NOMO-1 treated with dmso at 0.1 percent for 144 hours (cell line): Measurements from ENCODE around the gene SIX5.
"Not testable (repeated sequence)": the region's sequence is repeated elsewhere in the genome, so short reads cannot be mapped to it uniquely, and the experiment has no call there.

Experiments
- DNase-seq: peaks from one replicate; lab custom pipeline; 2025; ENCODE audit not compliant: unreplicated experiment; lab: John Stamatoyannopoulos, UW

SIX5 gene

DNA sequence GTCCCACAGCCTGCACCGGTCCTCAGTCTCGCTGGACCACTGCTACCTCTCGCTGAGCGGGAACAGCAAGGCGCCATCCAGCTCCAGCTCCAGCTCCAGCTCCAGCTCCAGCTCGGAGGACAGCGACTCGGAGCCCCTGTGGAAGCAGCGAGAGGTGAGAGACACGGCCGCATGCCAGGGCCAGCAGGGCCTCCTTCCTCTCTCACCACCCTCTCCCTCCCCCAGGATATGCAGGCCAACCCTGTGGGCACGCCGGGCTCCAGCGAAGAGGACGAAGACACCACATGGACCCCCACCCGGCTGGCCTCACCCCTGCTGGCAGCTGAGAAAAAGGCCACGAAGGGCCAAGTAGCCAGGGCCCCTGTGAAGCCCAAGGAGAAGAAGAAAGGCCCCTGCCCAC is 7.3 kb downstream of the SIX5 start:
- DNase-seq, result no peak

DNA sequence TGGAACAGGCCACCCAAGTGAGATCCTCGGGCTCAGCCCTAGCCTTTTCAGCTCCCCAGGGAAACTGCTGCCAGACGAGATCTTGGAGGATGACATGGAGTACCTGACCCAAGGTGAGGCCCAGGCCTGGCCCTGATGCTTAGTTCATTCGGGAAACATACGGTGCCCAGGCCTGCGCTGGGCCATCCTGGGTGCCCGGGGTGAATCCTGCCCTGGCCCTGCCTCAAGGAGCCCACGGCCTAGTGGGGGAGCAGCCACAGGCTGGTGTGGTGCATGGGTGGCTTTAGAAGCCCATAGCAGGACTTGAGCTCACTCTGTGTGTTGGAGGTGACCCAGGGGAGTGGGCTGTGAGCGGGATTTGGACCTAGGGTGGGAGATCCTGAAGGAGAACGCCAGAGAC is 10.1 kb downstream of the SIX5 start:
- no peak for DNase-seq

GRCh38 chr19:45757695-45758094 is 11.4 kb downstream of the SIX5 start:
- DNase-seq, result no peak

- DNase-seq, result no peak
These were observed 14.7 kb downstream of the SIX5 start for GRCh38 chr19:45754323-45754722.

- no peak for DNase-seq
These were observed 15.5 kb downstream of the SIX5 start for GRCh38 chr19:45753548-45753947.

GRCh38 chr19:45752639-45753038 is 16.4 kb downstream of the SIX5 start:
- no peak for DNase-seq

GRCh38 chr19:45751483-45751882 is 17.6 kb downstream of the SIX5 start:
- DNase-seq, result not testable (repeated sequence)

DNA sequence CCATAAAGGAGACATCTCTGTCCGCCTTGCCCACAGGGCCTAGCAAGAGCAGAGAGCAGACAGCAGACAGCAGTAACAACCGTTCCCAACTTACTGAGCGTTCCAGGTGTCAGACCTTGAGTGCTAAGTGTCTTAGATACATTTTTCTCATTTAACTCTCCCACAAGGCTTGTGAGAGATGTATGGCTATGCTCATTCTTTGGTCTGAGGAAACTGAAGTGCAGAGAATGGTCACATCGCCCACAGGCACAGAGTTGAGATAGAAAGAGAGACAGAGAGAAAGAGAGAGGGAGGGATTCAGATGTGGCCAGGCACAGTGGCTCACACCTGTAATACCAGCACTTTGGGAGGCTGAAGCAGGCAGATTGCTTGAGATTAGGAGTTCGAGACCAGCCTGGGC is 21.5 kb downstream of the SIX5 start:
- DNase-seq, result no peak

GRCh38 chr19:45746866-45747265 is 22.2 kb downstream of the SIX5 start:
- no peak for DNase-seq

DNA sequence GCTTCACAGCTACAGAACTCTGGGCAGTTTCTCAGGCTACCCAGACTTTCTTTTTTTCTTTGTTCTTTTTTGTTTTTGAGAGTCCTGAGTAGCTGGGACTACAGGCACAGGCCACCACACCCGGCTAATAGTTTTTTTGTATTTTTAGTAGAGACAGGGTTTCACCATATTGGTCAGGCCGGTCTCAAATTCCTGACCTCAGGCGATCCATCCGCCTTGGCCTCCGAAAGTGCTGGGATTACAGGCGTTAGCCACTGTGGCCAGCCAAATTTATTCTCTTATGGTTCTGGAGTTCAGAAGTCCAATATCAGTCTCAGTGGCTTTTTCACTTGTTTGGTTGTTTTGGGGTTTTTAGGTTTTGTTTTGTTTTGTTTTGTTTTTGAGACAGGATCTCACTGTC is 23.4 kb downstream of the SIX5 start:
- DNase-seq, result no peak

DNA sequence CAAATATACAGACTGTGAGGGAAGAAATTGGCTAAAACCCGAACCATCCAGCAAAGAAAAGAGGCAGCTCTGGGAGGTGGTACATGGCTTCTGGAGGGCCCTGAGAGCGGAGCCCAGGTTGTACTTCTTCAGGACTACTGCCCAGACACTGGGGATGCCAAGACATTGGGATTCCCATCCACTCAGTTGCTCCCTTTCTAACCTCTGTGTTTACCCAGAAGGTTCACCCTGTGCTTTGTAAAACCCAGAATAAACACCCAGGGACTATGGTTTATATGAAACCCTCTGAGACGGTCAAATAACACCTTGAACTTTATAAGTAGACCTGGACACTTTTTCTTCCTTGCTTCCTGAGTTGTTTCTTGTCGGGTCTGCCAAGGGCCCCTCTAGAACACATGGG is 26.1 kb downstream of the SIX5 start:
- no peak for DNase-seq

GRCh38 chr19:45739498-45740439 is 29.3 kb downstream of the SIX5 start:
- peak; percentile 57 for DNase-seq

DNA sequence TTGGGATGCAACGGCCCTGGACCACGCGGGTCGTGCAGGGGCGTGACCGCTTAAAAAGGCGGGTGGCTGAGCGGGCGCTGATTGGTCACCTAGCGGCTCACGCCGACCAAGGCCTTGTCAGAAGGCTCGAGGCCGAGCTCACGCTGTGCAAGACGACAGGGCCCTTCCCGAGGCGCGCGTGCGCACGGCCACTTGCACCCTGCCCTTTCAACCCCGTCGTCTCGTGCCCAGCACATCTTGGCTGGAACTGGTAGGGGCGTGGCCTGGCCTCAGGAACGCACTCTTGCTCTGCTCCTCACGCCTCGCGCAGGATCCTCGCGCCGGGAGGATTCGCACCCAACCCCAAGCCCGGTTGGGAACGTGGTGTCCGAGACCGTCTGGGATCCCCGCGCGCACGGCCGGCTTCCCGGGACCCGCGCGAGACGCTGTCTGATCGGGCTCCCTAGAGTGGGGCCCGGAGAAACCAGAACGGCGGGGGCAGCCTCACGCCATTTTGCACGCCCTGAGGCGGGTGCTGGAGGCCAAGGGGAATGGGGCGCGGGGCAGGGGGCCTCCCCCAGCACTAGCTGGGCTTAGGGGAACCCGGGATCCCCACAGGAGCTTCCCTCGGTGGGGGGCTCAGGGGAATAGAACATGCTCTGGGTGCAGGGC is 35.8 kb downstream of the SIX5 start, which contains the start of gene MEIOSIN:
TSS of gene MEIOSIN (plus strand) at position 280 of the 651 bp plus-strand sequence. CDS start 1,938 bp downstream, outside the sequence.
- no peak for DNase-seq

DNA sequence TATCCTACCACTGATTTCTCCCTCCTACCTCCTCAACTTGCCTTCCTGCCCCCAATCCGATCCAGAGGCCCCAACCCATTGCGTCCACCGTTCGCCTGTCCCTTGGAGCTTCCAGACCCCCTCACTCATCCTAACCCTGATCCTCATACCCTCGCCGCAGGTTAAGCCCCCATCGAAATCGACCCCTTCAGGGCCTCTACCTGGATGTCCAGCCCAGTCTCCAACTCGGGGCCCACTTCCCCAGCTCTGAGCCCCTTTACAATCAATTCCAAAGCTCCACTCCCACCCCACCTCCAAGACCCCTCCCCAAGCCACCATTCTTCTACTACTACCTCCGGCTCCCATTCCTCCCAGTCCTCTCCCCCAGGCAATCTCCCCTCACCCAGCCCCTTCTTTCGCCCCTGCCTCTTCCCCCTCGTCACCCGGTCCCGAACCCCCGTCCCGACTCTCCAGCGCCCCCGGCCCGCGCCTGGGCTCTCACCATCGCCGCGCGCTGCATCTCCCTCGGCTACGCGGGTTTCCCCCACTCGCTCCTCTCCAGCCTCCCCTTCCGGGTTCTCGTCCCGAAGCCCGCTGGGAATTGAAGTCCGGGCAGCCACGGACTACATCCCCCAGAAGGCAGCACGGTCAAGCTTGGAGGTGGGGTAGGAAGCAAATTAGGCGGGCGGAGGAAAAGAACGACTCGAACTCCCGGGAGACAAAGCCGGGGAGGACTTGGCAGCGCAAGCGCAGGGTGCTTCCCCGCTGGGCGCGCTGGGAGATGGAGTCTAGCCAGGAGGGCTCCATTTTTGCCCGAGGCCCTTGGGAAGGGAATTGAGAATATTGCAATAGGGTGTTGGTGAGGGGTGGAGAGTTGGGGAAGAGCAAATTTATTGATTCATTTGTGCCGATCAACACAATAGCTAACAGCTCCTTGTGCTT is 38.4 kb downstream of the SIX5 start, which contains the start of gene FBXO46:
TSS of gene FBXO46 (minus strand) at position 529 of the 921 bp plus-strand sequence. CDS start 17,401 bp downstream, outside the sequence.
- DNase-seq, result peak; percentile 99

GRCh38 chr19:45729800-45730290 is 39.2 kb downstream of the SIX5 start:
- DNase-seq, result no peak

DNA sequence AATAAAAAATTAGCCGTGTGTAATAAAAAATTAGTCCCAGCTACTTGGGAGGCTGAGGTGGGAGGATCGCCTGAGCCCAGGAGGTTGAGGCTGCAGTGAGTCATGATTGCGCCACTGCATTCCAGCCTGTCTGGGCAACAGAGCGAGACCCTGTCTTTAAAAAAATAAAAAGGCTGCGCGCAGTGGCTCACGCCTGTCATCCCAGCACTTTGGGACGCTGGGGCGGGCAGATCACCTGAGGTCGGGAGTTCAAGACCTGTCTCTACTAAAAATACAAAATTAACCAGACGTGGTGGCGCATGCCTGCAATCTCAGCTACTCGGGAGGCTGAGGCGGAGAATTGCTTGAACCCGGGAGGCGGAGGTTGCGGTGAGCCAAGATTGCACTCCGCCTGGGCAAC is 40.4 kb downstream of the SIX5 start:
- DNase-seq, result not testable (repeated sequence)

DNA sequence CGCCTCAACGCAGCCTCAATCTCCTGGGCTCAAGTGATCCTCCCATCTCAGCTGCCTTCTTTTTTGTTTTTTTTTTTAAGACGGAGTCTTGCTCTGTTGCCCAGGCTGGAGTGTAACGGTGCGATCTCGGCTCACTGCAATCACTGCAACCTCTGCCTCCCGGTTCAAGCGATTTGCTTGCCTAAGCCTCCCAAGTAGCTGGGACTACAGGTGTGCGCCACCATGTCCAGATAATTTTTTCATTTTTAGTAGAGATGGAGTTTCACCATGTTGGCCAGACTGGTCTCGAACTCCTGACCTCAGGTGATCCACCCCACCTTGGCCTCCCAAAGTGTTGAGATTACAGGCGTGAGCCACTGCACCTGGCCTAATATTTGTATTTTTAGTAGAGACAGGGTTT is 49.0 kb downstream of the SIX5 start:
- not testable (repeated sequence) for DNase-seq

DNA sequence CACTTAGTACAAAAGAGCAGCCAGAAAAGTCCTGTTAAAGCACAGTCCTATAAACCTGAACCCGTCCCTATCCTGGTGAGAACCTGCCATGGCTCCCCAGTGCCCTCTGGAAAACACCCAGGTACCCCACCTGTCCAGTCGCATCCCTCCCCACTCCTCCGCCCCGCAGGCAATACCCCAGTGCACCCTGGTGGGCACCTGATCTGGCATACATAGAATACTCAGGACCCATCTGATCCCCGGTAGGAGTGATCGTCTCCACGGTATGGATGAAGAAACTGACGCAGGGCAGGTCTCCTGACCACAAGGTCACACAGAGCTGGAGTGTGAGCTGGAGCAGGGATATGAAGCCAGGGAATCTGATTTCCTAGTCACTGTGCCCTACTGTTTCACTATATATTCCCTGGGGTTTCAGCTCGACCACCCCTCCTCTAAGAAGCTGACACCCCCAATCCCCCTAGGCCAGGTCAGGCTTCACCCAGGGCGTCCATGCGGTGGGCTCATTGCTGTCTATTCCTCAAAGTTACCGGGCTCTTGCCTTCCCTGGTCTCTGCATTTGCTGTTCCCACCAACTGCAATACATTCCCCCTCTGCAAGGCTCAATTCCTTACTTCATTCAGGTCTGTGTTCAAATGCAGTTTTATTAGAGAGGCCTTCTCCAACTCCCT is 50.9 kb downstream of the SIX5 start:
- no peak for DNase-seq

GRCh38 chr19:45717131-45717982 is 51.7 kb downstream of the SIX5 start:
- DNase-seq, result peak; percentile 100
